ENCODE measurements around the gene UPP2.

DNA sequence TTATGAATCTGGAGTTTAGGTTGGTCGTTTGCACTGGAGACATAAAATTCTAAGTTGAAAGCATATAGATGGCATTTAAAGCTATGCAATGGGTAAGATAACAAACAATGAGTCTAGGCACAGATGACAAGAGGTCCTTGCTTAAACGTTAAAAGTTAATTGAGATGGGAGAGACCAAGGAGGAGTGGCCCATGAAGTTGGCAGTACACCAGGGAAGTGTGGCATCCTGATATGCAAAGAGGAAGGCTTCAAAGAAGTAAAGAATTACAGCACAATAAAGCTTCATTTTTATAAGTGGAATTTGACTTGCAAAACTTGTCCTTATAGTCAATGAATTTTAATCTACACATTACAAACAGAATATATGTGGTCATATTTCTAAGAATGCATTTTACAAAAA lies 23.2 kb downstream of the UPP2 start:
- TF ChIP-seq, protein P1, sequence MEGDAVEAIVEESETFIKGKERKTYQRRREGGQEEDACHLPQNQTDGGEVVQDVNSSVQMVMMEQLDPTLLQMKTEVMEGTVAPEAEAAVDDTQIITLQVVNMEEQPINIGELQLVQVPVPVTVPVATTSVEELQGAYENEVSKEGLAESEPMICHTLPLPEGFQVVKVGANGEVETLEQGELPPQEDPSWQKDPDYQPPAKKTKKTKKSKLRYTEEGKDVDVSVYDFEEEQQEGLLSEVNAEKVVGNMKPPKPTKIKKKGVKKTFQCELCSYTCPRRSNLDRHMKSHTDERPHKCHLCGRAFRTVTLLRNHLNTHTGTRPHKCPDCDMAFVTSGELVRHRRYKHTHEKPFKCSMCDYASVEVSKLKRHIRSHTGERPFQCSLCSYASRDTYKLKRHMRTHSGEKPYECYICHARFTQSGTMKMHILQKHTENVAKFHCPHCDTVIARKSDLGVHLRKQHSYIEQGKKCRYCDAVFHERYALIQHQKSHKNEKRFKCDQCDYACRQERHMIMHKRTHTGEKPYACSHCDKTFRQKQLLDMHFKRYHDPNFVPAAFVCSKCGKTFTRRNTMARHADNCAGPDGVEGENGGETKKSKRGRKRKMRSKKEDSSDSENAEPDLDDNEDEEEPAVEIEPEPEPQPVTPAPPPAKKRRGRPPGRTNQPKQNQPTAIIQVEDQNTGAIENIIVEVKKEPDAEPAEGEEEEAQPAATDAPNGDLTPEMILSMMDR (IDR thresholded peaks at IDR 0.05; ENCODE audit: control extremely low read depth in 1 of 3, insufficient read depth in 1 of 3, low read depth in 1 of 3, low read length in 3 of 3) = no peak
- TF ChIP-seq CREB1 (IDR thresholded peaks at IDR 0.05) (no peak), EZH2 (IDR thresholded peaks at IDR 0.05; ENCODE audit: low read depth, low read length, severe bottlenecking) (no peak), GABPA (IDR thresholded peaks at IDR 0.05; ENCODE audit: borderline replicate concordance, insufficient read depth, low read length) (no peak), SRF (IDR thresholded peaks at IDR 0.05; ENCODE audit: low read depth, low read length) (no peak), CEBPB (IDR thresholded peaks at IDR 0.05; ENCODE audit: low read depth, low read length) (no peak), SIRT6 (IDR thresholded peaks at IDR 0.05; ENCODE audit: low read length) (no peak), CHD1 (IDR thresholded peaks at IDR 0.05; ENCODE audit: low read depth, low read length) (no peak), TAF1 (IDR thresholded peaks at IDR 0.05; ENCODE audit: low read depth, low read length) (no peak), POLR2A (IDR thresholded peaks at IDR 0.05; ENCODE audit: control extremely low read depth in 1 of 2, low read depth in 2 of 2, low read length in 2 of 2) (no peak), POLR2AphosphoS5 (IDR thresholded peaks at IDR 0.05; ENCODE audit: low read depth, low read length) (no peak), KDM4A (IDR thresholded peaks at IDR 0.05; ENCODE audit: low read depth, low read length, severe bottlenecking) (no peak)
